NCI-H146 treated with DMSO at 0.1 percent for 48 hours (cell line): ENCODE measurements around the gene TEF.
A peak's percentile ranks its signal among the peaks of the same experiment; 100 is the strongest.
"Not testable (repeated sequence)": the region's sequence is repeated elsewhere in the genome, so short reads cannot be mapped to it uniquely, and the experiment has no call there.

ENCODE experiments used
- DNase-seq: peaks from one replicate; lab custom pipeline; 2025; ENCODE audit not compliant: unreplicated experiment; lab: John Stamatoyannopoulos, UW

The TEF gene

GRCh38 chr22:41380993-41381328 lies 781 bp upstream of the TEF start:
- no peak for DNase-seq

GRCh38 chr22:41382098-41382578 lies 396 bp downstream of the TEF start:
- DNase-seq: no peak

- no peak for DNase-seq
These were observed 868 bp downstream of the TEF start for GRCh38 chr22:41382610-41383009.

- DNase-seq: no peak
These were observed 1.3 kb downstream of the TEF start for GRCh38 chr22:41383085-41383484.

GRCh38 chr22:41384128-41384527 lies 2.4 kb downstream of the TEF start:
- DNase-seq: no peak

- no peak for DNase-seq
These were observed 5.6 kb downstream of the TEF start for GRCh38 chr22:41387341-41387740.

- DNase-seq: no peak
These were observed 12.2 kb downstream of the TEF start for GRCh38 chr22:41394012-41394356.

GRCh38 chr22:41395531-41396240 lies 13.9 kb downstream of the TEF start:
- no peak for DNase-seq

- DNase-seq: no peak
These were observed 15.5 kb downstream of the TEF start for GRCh38 chr22:41397143-41397811.

- DNase-seq: no peak
These were observed 17.2 kb downstream of the TEF start for GRCh38 chr22:41398921-41399320.

GRCh38 chr22:41401781-41402648 lies 20.3 kb downstream of the TEF start:
- no peak for DNase-seq

- not testable (repeated sequence) for DNase-seq
These were observed 21.1 kb downstream of the TEF start for GRCh38 chr22:41402851-41403250.

- DNase-seq: peak; percentile 17
These were observed 22.0 kb downstream of the TEF start for GRCh38 chr22:41403532-41404318.

GRCh38 chr22:41405588-41405987 lies 23.8 kb downstream of the TEF start:
- no peak for DNase-seq

- DNase-seq: no peak
These were observed 24.7 kb downstream of the TEF start for GRCh38 chr22:41406410-41406809.

- DNase-seq: no peak
These were observed 25.7 kb downstream of the TEF start for GRCh38 chr22:41407433-41407832.

- no peak for DNase-seq
These were observed 26.9 kb downstream of the TEF start for GRCh38 chr22:41408665-41409064.

GRCh38 chr22:41410311-41410751 lies 28.6 kb downstream of the TEF start:
- DNase-seq: no peak

GRCh38 chr22:41411021-41411851 lies 29.5 kb downstream of the TEF start:
- no peak for DNase-seq

GRCh38 chr22:41415554-41415953 lies 33.8 kb downstream of the TEF start:
- DNase-seq: no peak
